Measurements from ENCODE around the gene STAT5B. TPM values are rescaled to one million over a fixed set of nuclear protein-coding genes. Genes with fewer than 3 reads are reported as not detected.

Gene STAT5B
- total RNA-seq, 1 donor from 2014 or later = 32.8 TPM

DNA sequence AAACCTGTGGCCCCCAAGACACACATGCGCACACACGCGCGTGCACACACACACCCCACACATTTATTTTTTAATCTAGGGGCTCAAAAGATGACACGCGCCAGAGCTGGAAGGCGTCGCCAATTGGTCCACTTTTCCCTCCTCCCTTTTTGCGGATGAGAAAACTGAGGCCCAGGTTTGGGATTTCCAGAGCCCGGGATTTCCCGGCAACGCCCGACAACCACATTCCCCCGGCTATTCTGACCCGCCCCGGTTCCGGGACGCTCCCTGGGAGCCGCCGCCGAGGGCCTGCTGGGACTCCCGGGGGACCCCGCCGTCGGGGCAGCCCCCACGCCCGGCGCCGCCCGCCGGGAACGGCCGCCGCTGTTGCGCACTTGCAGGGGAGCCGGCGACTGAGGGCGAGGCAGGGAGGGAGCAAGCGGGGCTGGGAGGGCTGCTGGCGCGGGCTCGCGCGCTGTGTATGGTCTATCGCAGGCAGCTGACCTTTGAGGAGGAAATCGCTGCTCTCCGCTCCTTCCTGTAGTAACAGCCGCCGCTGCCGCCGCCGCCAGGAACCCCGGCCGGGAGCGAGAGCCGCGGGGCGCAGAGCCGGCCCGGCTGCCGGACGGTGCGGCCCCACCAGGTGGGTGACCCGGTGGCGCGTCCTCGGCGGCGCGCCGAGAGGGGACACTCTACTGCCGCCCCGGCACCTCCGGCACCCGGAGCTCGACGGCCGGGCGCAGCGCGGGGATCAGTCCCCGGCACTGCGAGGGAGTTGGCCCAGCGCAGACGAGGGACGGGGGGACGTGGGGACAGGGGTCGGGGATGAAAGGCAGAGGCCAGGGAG lies 12.0 kb upstream of the STAT5B start, which contains the start of gene STAT5A:
STAT5A (plus strand) TSS at position 522 of the 826 bp plus-strand sequence. CDS start 914 bp downstream, outside the sequence.
- Mint-ChIP-seq H3K4me3 (ENCODE audit: unreplicated experiment) (peak within 1 kb of the TSS; percentile 67), H3K27ac (ENCODE audit: unreplicated experiment) (peak within 1 kb of the TSS; percentile 67), H3K4me1 (ENCODE audit: low read depth) (peaks cover 35% of the 10 kb centered on the region), H3K27me3 (ENCODE audit: low read depth) (no peaks in the 10 kb centered on the region), H3K36me3 (ENCODE audit: low read depth) (peaks cover 1% of the 10 kb centered on the region), H3K9me3 (ENCODE audit: low read depth) (no peaks in the 10 kb centered on the region)
- peak; percentile 94 for DNase-seq (ENCODE audit: low spot score)
- TF ChIP-seq, protein P1, sequence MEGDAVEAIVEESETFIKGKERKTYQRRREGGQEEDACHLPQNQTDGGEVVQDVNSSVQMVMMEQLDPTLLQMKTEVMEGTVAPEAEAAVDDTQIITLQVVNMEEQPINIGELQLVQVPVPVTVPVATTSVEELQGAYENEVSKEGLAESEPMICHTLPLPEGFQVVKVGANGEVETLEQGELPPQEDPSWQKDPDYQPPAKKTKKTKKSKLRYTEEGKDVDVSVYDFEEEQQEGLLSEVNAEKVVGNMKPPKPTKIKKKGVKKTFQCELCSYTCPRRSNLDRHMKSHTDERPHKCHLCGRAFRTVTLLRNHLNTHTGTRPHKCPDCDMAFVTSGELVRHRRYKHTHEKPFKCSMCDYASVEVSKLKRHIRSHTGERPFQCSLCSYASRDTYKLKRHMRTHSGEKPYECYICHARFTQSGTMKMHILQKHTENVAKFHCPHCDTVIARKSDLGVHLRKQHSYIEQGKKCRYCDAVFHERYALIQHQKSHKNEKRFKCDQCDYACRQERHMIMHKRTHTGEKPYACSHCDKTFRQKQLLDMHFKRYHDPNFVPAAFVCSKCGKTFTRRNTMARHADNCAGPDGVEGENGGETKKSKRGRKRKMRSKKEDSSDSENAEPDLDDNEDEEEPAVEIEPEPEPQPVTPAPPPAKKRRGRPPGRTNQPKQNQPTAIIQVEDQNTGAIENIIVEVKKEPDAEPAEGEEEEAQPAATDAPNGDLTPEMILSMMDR (IDR thresholded peaks at IDR 0.05) = no peak

DNA sequence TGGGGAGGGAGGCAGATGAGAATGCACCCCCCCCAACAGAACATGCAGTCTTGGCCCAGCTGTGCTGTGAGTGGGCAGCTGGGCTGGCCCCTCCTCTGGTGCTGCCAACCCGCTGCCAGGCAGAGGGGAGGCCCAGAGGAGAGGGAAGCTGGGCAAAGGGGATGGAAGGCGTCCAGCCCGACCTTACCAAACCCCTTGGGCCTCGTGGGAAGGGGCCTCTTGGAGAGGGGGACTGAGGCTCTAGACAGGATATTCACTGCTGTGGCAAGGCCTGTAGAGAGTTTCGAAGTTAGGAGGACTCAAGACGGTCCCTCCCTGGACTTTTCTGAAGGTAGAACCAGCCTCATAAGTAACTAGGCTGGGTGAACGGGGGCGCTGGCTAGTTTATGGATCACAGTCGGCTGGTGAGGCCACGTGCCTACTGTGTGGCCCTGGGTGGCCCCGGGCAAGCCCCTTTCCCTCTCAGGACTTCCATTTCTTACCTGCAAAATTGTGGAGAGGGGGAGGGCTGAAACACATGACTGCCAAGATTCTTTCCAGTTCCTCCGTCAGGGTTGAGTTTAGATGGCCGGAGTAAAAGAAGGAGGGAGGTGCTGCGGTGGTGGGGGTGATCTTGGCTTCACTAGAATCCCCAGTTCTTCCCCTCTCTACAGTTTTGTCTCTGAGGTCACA lies 11.2 kb upstream of the STAT5B start:
- TF ChIP-seq, protein P1 (IDR thresholded peaks at IDR 0.05) = no peak
- Mint-ChIP-seq H3K4me3 (ENCODE audit: unreplicated experiment) (peak overlapping the region; percentile 67), H3K36me3 (ENCODE audit: low read depth) (no peaks in the 10 kb centered on the region), H3K4me1 (ENCODE audit: low read depth) (peaks cover 35% of the 10 kb centered on the region), H3K27ac (ENCODE audit: unreplicated experiment) (peak overlapping the region; percentile 67), H3K27me3 (ENCODE audit: low read depth) (no peaks in the 10 kb centered on the region), H3K9me3 (ENCODE audit: low read depth) (no peaks in the 10 kb centered on the region)
- peak; percentile 82 for DNase-seq (ENCODE audit: low spot score)

DNA sequence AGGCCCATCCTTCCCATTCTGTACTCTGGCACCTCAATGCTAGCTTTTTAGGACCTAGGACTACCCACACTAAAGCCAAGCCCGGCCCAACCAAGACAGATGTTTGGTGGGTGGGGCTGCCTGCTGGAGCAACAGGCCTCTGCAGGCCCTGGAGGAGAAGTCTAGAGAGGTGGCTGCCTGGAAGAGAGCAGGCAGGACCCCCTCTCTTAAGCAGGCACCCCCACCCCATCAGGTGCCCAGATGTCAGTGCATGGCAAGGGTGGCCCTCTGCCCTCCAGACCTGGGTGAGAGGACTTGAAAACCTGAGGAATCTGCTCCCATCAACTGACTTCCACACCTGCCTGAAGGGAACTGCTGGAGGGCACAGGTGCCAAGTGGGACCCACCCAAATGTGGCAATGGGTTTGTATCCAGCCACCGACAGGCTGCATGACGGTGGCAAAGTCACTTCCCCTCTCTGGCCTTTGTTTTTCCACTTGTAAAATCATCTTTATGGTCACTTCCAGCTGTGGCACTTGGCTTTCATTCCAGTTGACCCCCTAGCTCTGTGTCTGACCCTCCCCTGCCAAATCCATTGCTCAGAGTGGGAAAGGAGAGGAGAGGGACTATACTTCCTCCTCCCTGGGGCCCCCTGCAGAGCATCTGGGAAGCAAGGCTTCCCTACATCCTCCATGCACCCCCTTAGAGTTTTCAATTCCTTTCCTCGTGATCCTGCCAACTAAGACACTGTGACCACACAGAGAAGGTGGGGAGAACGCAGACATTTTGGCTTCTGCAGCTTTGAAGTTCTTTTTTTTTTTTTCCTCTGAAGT lies 10.4 kb upstream of the STAT5B start:
- Mint-ChIP-seq H3K36me3 (ENCODE audit: low read depth) (no peaks in the 10 kb centered on the region), H3K4me3 (ENCODE audit: unreplicated experiment) (peak overlapping the region; percentile 67), H3K27me3 (ENCODE audit: low read depth) (no peaks in the 10 kb centered on the region), H3K4me1 (ENCODE audit: low read depth) (peaks cover 30% of the 10 kb centered on the region), H3K27ac (ENCODE audit: unreplicated experiment) (peak overlapping the region; percentile 67), H3K9me3 (ENCODE audit: low read depth) (no peaks in the 10 kb centered on the region)
- TF ChIP-seq, protein P1 (IDR thresholded peaks at IDR 0.05) = no peak
- peak; percentile 42 for DNase-seq (ENCODE audit: low spot score)

DNA sequence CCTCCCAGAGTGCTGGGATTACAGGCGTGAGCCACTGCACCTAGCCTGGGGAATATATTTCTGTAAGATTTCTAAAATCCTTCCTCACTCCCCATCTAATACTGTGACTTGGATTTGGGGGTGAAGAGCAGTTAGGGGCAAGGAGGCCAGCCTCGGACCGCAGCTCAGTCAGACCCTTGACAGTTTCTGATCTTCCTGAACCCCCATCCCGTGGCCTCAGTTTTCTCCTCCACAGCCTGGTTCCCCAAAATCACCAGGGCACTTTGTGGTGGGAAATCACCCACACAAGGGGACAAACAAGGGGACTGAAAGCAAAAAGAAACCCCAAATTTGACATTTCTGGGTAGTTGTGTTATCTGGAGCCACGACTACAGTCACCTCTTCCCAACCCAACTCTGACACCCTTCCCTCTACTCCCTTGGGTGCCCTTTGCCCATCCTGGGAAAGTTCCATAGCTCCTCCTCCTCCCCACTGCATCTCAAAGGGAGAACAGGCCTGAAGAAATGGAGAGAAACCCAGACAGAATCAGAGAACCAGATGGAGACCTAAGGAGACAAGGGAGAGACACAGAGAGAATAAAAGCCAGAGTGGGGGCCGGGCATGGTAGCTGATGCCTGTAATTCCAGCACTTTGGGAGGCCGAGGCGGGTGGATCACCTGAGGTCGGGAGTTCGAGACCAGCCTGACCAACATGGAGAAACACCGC lies 9.3 kb upstream of the STAT5B start:
- DNase-seq (ENCODE audit: low spot score) = peak; percentile 37
- TF ChIP-seq, protein P1 (IDR thresholded peaks at IDR 0.05) = no peak
- peaks cover 22% of the 10 kb centered on the region for H3K4me1 Mint-ChIP-seq (ENCODE audit: low read depth)
- H3K4me3 Mint-ChIP-seq (ENCODE audit: unreplicated experiment) = no peak overlapping the region
- H3K27ac Mint-ChIP-seq (ENCODE audit: unreplicated experiment) = no peak overlapping the region
- no peaks in the 10 kb centered on the region for H3K36me3 Mint-ChIP-seq (ENCODE audit: low read depth)
- H3K9me3 Mint-ChIP-seq (ENCODE audit: low read depth) = no peaks in the 10 kb centered on the region
- H3K27me3 Mint-ChIP-seq (ENCODE audit: low read depth) = no peaks in the 10 kb centered on the region
